Measurements from ENCODE around the gene S100A14. TPM values are rescaled to one million over a fixed set of nuclear protein-coding genes. Genes with fewer than 3 reads are reported as not detected.
A peak's percentile ranks its signal among the peaks of the same experiment; 100 is the strongest.

S100A14 gene
- total and polyA plus RNA-seq, 2 of the 13 experiments (the other 11 are each of a cell fraction or from before 2014, with no cell fraction given) = 1.4 to 7.7 TPM

GRCh38 chr1:153566414-153567371 lies 49.4 kb downstream of the S100A14 start (continued):
- TF ChIP-seq FUBP1 (CRISPR knock-in tag; IDR thresholded peaks at IDR 0.05; ENCODE audit: borderline replicate concordance) = no peak
- no peak for TF ChIP-seq THAP7 (CRISPR knock-in tag; IDR thresholded peaks at IDR 0.05)
- TF ChIP-seq ZBTB7B (CRISPR knock-in tag; IDR thresholded peaks at IDR 0.05) = peak; percentile 20; the same call in 1 of the 2 replicates
- no peak for TF ChIP-seq THAP8 (CRISPR knock-in tag; IDR thresholded peaks at IDR 0.05; ENCODE audit: borderline replicate concordance)
- TF ChIP-seq ADNP (CRISPR knock-in tag; IDR thresholded peaks at IDR 0.05) = no peak
- no peak for TF ChIP-seq KDM5A (IDR thresholded peaks at IDR 0.05; ENCODE audit: borderline replicate concordance, low read length)
- TF ChIP-seq LCORL (IDR thresholded peaks at IDR 0.05) = no peak
- peak; percentile 78 for TF ChIP-seq LCORL (CRISPR knock-in tag; IDR thresholded peaks at IDR 0.05)
- TF ChIP-seq ZSCAN20 (CRISPR knock-in tag; IDR thresholded peaks at IDR 0.05; ENCODE audit: borderline replicate concordance) = no peak
- TF ChIP-seq PATZ1 (CRISPR knock-in tag; IDR thresholded peaks at IDR 0.05) = peak; percentile 94
- TF ChIP-seq MXD1 (CRISPR knock-in tag; IDR thresholded peaks at IDR 0.05) = no peak
- TF ChIP-seq PCBP1 (IDR thresholded peaks at IDR 0.05; ENCODE audit: borderline replicate concordance, low read depth, low read length) = peak; percentile 84; the same call in 1 of the 2 replicates
- TF ChIP-seq ZNF12 (CRISPR knock-in tag; IDR thresholded peaks at IDR 0.05) = no peak
- TF ChIP-seq ERF (CRISPR knock-in tag; IDR thresholded peaks at IDR 0.05) = 0 out of 2 replicates have a peak, but pooled peaks have one; percentile 18
- peak; percentile 22; the same call in 1 of the 2 replicates for TF ChIP-seq MED1 (CRISPR knock-in tag; IDR thresholded peaks at IDR 0.05)
- TF ChIP-seq TARDBP (CRISPR knock-in tag; IDR thresholded peaks at IDR 0.05) = peak; percentile 64; the same call in 1 of the 2 replicates
- peak; percentile 49; the same call in 1 of the 2 replicates for TF ChIP-seq SKIL (CRISPR knock-in tag; IDR thresholded peaks at IDR 0.05; ENCODE audit: borderline replicate concordance)
- peak; percentile 35 for TF ChIP-seq POLR2G (IDR thresholded peaks at IDR 0.05; ENCODE audit: low read depth, low read length)
- peak; percentile 83 for TF ChIP-seq TEAD3 (CRISPR knock-in tag; optimal IDR thresholded peaks at IDR 0.05; ENCODE audit: borderline replicate concordance)
- TF ChIP-seq HDAC2 (CRISPR knock-in tag; IDR thresholded peaks at IDR 0.05) = 0 out of 2 replicates have a peak, but pooled peaks have one; percentile 20
- peak; percentile 95 for TF ChIP-seq JUNB (CRISPR knock-in tag; IDR thresholded peaks at IDR 0.05; ENCODE audit: borderline replicate concordance)

Measured in HepG2 (cell line).